Right cardiac atrium (tissue), 5 donors: ENCODE measurements around the gene DHRS3. TPM values are rescaled to one million over a fixed set of nuclear protein-coding genes. Genes with fewer than 3 reads are reported as not detected.

Source experiments
- ATAC-seq, 2 donors: fragments of 200-7000 bp; cut with Tn5 transposase; one replicate each; pipeline versions ENCODE4 v1.8.0 to v1.9.1; 2020; ENCODE audit warnings: moderate library complexity in 2 of 2, mild to moderate bottlenecking in 1 of 2
- DNase-seq, 3 donors: peaks; one replicate each; pipeline ENCODE4 v3.0.0-alpha.2; 2020
- H3K27ac ChIP-seq: one replicate; pipeline ENCODE4 v1.5.1; 2013; ENCODE audit warnings: mild to moderate bottlenecking, low read length, control low read depth, moderate library complexity
- H3K27me3 ChIP-seq: one replicate; pipeline ENCODE4 v1.6.1; 2013; ENCODE audit not compliant: control insufficient read depth, insufficient read depth
- H3K4me1 ChIP-seq: one replicate; pipeline ENCODE4 v1.6.1; 2013; ENCODE audit warnings: low read length; ENCODE audit not compliant: control insufficient read depth, insufficient read depth
- H3K4me3 ChIP-seq: one replicate; pipeline ENCODE4 v1.5.1; 2013; ENCODE audit warnings: low read length, control low read depth
- H3K9me3 ChIP-seq: one replicate; pipeline ENCODE4 v1.6.1; 2013; ENCODE audit warnings: low read length; ENCODE audit not compliant: control insufficient read depth
- WGBS: extraction: QIAGEN DNeasy Blood & Tissue Kit; methylation state at CpG from one replicate; pipeline ENCODE4 v1.1.7; 2013; 5-methylcytosine and 5-hydroxymethylcytosine counted together
- intact Hi-C, 4 donors: fragments of 100-400 bp; cut with DNase I; formaldehyde crosslinking; loops; one replicate each; pipeline versions ENCODE4 v1.11.0 to v1.14.0; 2022 to 2023
- polyA plus RNA-seq: library from polyadenylated mRNA; stranded (reverse); fragments of 200-250 nt; gene quantifications from one replicate; pipeline ENCODE4 v1.2.3, GENCODE V29; 2013
- total RNA-seq, 4 donors: library from RNA; stranded (reverse); fragmentation: NEBNext Ultra II Directional; extraction: Animal tissue kit (Norgen Biotek cat#: 25700); gene quantifications; one replicate each; pipeline ENCODE4 v1.2.1, GENCODE V29; 2021
- donor health status: healthy with polysubstance abuse.
- donor health status: DM: no; HTN: yes; CAD: no.
- donor health status: DM: no; HTN: no; CAD: no.
- donor health status: DM: no; HTN: yes; CAD: no; lungs with severe emphysema.
- donor health status: DM: yes; HTN: yes; CAD: no.

The DHRS3 gene
- total and polyA plus RNA-seq, 5 donors = 53.6 to 97.0 (median 83.3) TPM

- WGBS = 85% methylated on average over 8 of the region's 8 CpGs
- no peaks in the 10 kb centered on the region for H3K9me3 ChIP-seq
- intact Hi-C loops = no loop called here
- no peaks in the 10 kb centered on the region for H3K27me3 ChIP-seq
- H3K27ac ChIP-seq = no peak overlapping the region
- DNase-seq (no peak), ATAC-seq (no peak)
- H3K4me1 ChIP-seq = peaks cover 4% of the 10 kb centered on the region
- H3K4me3 ChIP-seq = no peak overlapping the region
These were observed 19.7 kb upstream of the DHRS3 start for GRCh38 chr1:12637693-12638092.

- Histone ChIP-seq H3K9me3 (no peaks in the 10 kb centered on the region), H3K4me1 (peaks cover 4% of the 10 kb centered on the region), H3K27me3 (no peaks in the 10 kb centered on the region), H3K4me3 (no peak overlapping the region), H3K27ac (peak overlapping the region; percentile 88)
- peak; percentile 66 to 79 (median 75) for DNase-seq
- ATAC-seq = peak; percentile 77 to 93
- intact Hi-C loops = no loop called here
- 63% methylated on average over 15 of the region's 15 CpGs for WGBS
These were observed 18.3 kb upstream of the DHRS3 start for GRCh38 chr1:12636098-12636950.

GRCh38 chr1:12634696-12635202 is 16.7 kb upstream of the DHRS3 start:
- peak in 1 of 3 donors; percentile 44 for DNase-seq
- no peak for ATAC-seq

GRCh38 chr1:12634156-12634555 is 16.1 kb upstream of the DHRS3 start:
- no peaks in the 10 kb centered on the region for H3K9me3 ChIP-seq
- peak overlapping the region; percentile 22 for H3K27ac ChIP-seq
- peaks cover 4% of the 10 kb centered on the region for H3K4me1 ChIP-seq
- WGBS = 30% methylated on average over 8 of the region's 8 CpGs
- no peak overlapping the region for H3K4me3 ChIP-seq
- no peaks in the 10 kb centered on the region for H3K27me3 ChIP-seq
- intact Hi-C loops = no loop called here
- ATAC-seq (no peak), DNase-seq (no peak)

More at GRCh38 chr1:12634696-12635202, 16.7 kb upstream of the DHRS3 start:
- intact Hi-C loops = no loop called here
- no peaks in the 10 kb centered on the region for H3K9me3 ChIP-seq
- no peaks in the 10 kb centered on the region for H3K27me3 ChIP-seq
- peak overlapping the region; percentile 50 for H3K27ac ChIP-seq
- peaks cover 4% of the 10 kb centered on the region for H3K4me1 ChIP-seq
- WGBS = 68% methylated on average over 18 of the region's 18 CpGs
- H3K4me3 ChIP-seq = no peak overlapping the region

- H3K27me3 ChIP-seq = no peaks in the 10 kb centered on the region
- H3K4me3 ChIP-seq = no peak overlapping the region
- no peak for DNase-seq
- intact Hi-C loops = no loop called here
- H3K9me3 ChIP-seq = no peaks in the 10 kb centered on the region
- no peak for ATAC-seq
- H3K4me1 ChIP-seq = peaks cover 4% of the 10 kb centered on the region
- WGBS = 97% methylated on average over 8 of the region's 8 CpGs
- no peak overlapping the region for H3K27ac ChIP-seq
These were observed 13.6 kb upstream of the DHRS3 start for GRCh38 chr1:12631571-12631970.

- intact Hi-C loops = no loop called here
- no peak overlapping the region for H3K4me3 ChIP-seq
- 65% methylated on average over 6 of the region's 6 CpGs for WGBS
- H3K4me1 ChIP-seq = peaks cover 3% of the 10 kb centered on the region
- DNase-seq = no peak
- H3K9me3 ChIP-seq = no peaks in the 10 kb centered on the region
- H3K27me3 ChIP-seq = no peaks in the 10 kb centered on the region
- ATAC-seq = no peak
- H3K27ac ChIP-seq = no peak overlapping the region
These were observed 13.0 kb upstream of the DHRS3 start for GRCh38 chr1:12630946-12631530.

GRCh38 chr1:12629985-12630760 is 12.2 kb upstream of the DHRS3 start:
- Histone ChIP-seq H3K4me3 (no peak overlapping the region), H3K4me1 (peaks cover 2% of the 10 kb centered on the region), H3K27ac (no peak overlapping the region), H3K9me3 (no peaks in the 10 kb centered on the region), H3K27me3 (no peaks in the 10 kb centered on the region)
- ATAC-seq = no peak
- 84% methylated on average over 15 of the region's 15 CpGs for WGBS
- intact Hi-C loops = loop anchor here in 2 of 4 donors (10.0 kb wide), 1 partner anchor 315 kb away; no protein-coding TSS in a partner anchor
- no peak for DNase-seq

GRCh38 chr1:12629511-12629956 is 11.5 kb upstream of the DHRS3 start:
- ATAC-seq (no peak), DNase-seq (no peak)
- Histone ChIP-seq H3K27ac (no peak overlapping the region), H3K27me3 (no peaks in the 10 kb centered on the region), H3K4me1 (peaks cover 2% of the 10 kb centered on the region), H3K9me3 (no peaks in the 10 kb centered on the region), H3K4me3 (no peak overlapping the region)
- WGBS = 97% methylated on average over 1 of the region's 1 CpG
- intact Hi-C loops = loop anchor here in 2 of 4 donors (10.0 kb wide), 1 partner anchor 315 kb away; no protein-coding TSS in a partner anchor

- no peak for DNase-seq
- Histone ChIP-seq H3K27ac (no peak overlapping the region), H3K9me3 (no peaks in the 10 kb centered on the region), H3K27me3 (no peaks in the 10 kb centered on the region), H3K4me1 (peaks cover 3% of the 10 kb centered on the region), H3K4me3 (no peak overlapping the region)
- WGBS = 89% methylated on average over 5 of the region's 5 CpGs
- intact Hi-C loops = loop anchor here in 2 of 4 donors (10.0 kb wide), 1 partner anchor 312 kb away; no protein-coding TSS in a partner anchor
- ATAC-seq = no peak
These were observed 9.3 kb upstream of the DHRS3 start for GRCh38 chr1:12627296-12627695.

GRCh38 chr1:12626888-12627287 is 8.9 kb upstream of the DHRS3 start:
- H3K27me3 ChIP-seq = no peaks in the 10 kb centered on the region
- ATAC-seq (no peak), DNase-seq (no peak)
- H3K27ac ChIP-seq = no peak overlapping the region
- no peak overlapping the region for H3K4me3 ChIP-seq
- H3K9me3 ChIP-seq = no peaks in the 10 kb centered on the region
- 68% methylated on average over 4 of the region's 4 CpGs for WGBS
- peaks cover 6% of the 10 kb centered on the region for H3K4me1 ChIP-seq
- intact Hi-C loops = loop anchor here in 2 of 4 donors (10.0 kb wide), 1 partner anchor 312 kb away; no protein-coding TSS in a partner anchor
